Upper lobe of right lung (tissue), 1 donor: ENCODE results near the gene NWD2. TPM values are rescaled to one million over a fixed set of nuclear protein-coding genes. Genes with fewer than 3 reads are reported as not detected.

Experiments used
- ATAC-seq: fragments of 200-7000 bp; cut with Tn5 transposase; one replicate; pipeline ENCODE4 v1.9.1; 2020; ENCODE audit warnings: mild to moderate bottlenecking, moderate library complexity
- DNase-seq: peaks from one replicate; pipeline ENCODE4 v3.0.0-alpha.2; 2020
- H3K27ac ChIP-seq: fragments of 200-600 bp; one replicate; pipeline ENCODE4 v1.8.0; 2022
- H3K27me3 ChIP-seq: fragments of 200-600 bp; one replicate; pipeline ENCODE4 v1.8.0; 2022; ENCODE audit warnings: mild to moderate bottlenecking
- H3K36me3 ChIP-seq: fragments of 200-600 bp; one replicate; pipeline ENCODE4 v1.8.0; 2022
- H3K4me1 ChIP-seq: fragments of 200-600 bp; one replicate; pipeline ENCODE4 v1.8.0; 2022
- H3K4me3 ChIP-seq: fragments of 200-600 bp; one replicate; pipeline ENCODE4 v1.8.0; 2022; ENCODE audit warnings: mild to moderate bottlenecking
- H3K9me3 ChIP-seq: fragments of 200-600 bp; one replicate; pipeline ENCODE4 v1.8.0; 2022
- CTCF ChIP-seq: fragments of 200-600 bp; IDR thresholded peaks from one replicate; pipeline ENCODE4 v1.8.0; 2022; ENCODE audit warnings: antibody characterized with exemption
- intact Hi-C: fragments of 100-400 bp; cut with DNase I; formaldehyde crosslinking; loops from one replicate; pipeline ENCODE4 v1.11.0; 2022
- total RNA-seq: library from RNA; stranded (reverse); fragmentation: NEBNext Ultra II Directional; extraction: Animal tissue kit (Norgen Biotek cat#: 25700); gene quantifications from one replicate; pipeline ENCODE4 v1.2.1, GENCODE V29; 2021
- donor health status: DM: no; HTN: yes; CAD: no; lungs with severe emphysema.

The NWD2 gene
- total RNA-seq, 1 donor from 2014 or later: not detected

GRCh38 chr4:37367901-37368300 lies 123.4 kb downstream of the NWD2 start:
- H3K27me3 ChIP-seq: no peaks in the 10 kb centered on the region
- intact Hi-C loops: no loop called here
- H3K9me3 ChIP-seq: no peaks in the 10 kb centered on the region
- TF ChIP-seq CTCF: no peak
- H3K36me3 ChIP-seq: no peaks in the 10 kb centered on the region
- no peak overlapping the region for H3K27ac ChIP-seq
- ATAC-seq (no peak), DNase-seq (no peak)
- H3K4me1 ChIP-seq: no peaks in the 10 kb centered on the region
- no peak overlapping the region for H3K4me3 ChIP-seq

GRCh38 chr4:37370052-37370451 lies 125.5 kb downstream of the NWD2 start:
- intact Hi-C loops: no loop called here
- no peak for DNase-seq

GRCh38 chr4:37381040-37381668 lies 136.6 kb downstream of the NWD2 start:
- DNase-seq: no peak
- intact Hi-C loops: no loop called here

More at GRCh38 chr4:37370052-37370451, 125.5 kb downstream of the NWD2 start:
- no peak for TF ChIP-seq CTCF
- Histone ChIP-seq H3K4me3 (no peak overlapping the region), H3K27ac (no peak overlapping the region), H3K36me3 (no peaks in the 10 kb centered on the region), H3K27me3 (no peaks in the 10 kb centered on the region), H3K4me1 (no peaks in the 10 kb centered on the region), H3K9me3 (no peaks in the 10 kb centered on the region)
- no peak for ATAC-seq

GRCh38 chr4:37383579-37384229 lies 139.2 kb downstream of the NWD2 start:
- H3K9me3 ChIP-seq: no peaks in the 10 kb centered on the region
- H3K4me3 ChIP-seq: no peak overlapping the region
- H3K27me3 ChIP-seq: peaks cover 4% of the 10 kb centered on the region
- DNase-seq (no peak), ATAC-seq (peak; percentile 70)
- no peak overlapping the region for H3K27ac ChIP-seq
- intact Hi-C loops: no loop called here
- peak; percentile 58 for TF ChIP-seq CTCF
- no peaks in the 10 kb centered on the region for H3K4me1 ChIP-seq
- H3K36me3 ChIP-seq: no peaks in the 10 kb centered on the region

More at GRCh38 chr4:37381040-37381668, 136.6 kb downstream of the NWD2 start:
- no peak for ATAC-seq
- no peaks in the 10 kb centered on the region for H3K4me1 ChIP-seq
- H3K27ac ChIP-seq: no peak overlapping the region
- H3K9me3 ChIP-seq: no peaks in the 10 kb centered on the region
- TF ChIP-seq CTCF: no peak
- H3K36me3 ChIP-seq: no peaks in the 10 kb centered on the region
- H3K27me3 ChIP-seq: peaks cover 4% of the 10 kb centered on the region
- H3K4me3 ChIP-seq: no peak overlapping the region

- no peaks in the 10 kb centered on the region for H3K36me3 ChIP-seq
- TF ChIP-seq CTCF: no peak
- ATAC-seq: no peak
- intact Hi-C loops: no loop called here
- no peaks in the 10 kb centered on the region for H3K9me3 ChIP-seq
- H3K4me3 ChIP-seq: no peak overlapping the region
- no peak for DNase-seq
- H3K27me3 ChIP-seq: peaks cover 4% of the 10 kb centered on the region
- H3K4me1 ChIP-seq: no peaks in the 10 kb centered on the region
- H3K27ac ChIP-seq: no peak overlapping the region
Observed at GRCh38 chr4:37385424-37385823, 140.9 kb downstream of the NWD2 start.
